HPDE6-E6E7 (cell line): Measurements from ENCODE around the gene RHOT2.
"Not testable (repeated sequence)": the region's sequence is repeated elsewhere in the genome, so short reads cannot be mapped to it uniquely, and the experiment has no call there.

ENCODE experiments used
- DNase-seq: peaks from one replicate; pipeline ENCODE4 v3.0.0; 2011; ENCODE audit warnings: missing footprints; ENCODE audit errors: extremely low spot score

The RHOT2 gene

GRCh38 chr16:680967-681745 lies 13.2 kb downstream of the RHOT2 start:
- no peak for DNase-seq

DNA sequence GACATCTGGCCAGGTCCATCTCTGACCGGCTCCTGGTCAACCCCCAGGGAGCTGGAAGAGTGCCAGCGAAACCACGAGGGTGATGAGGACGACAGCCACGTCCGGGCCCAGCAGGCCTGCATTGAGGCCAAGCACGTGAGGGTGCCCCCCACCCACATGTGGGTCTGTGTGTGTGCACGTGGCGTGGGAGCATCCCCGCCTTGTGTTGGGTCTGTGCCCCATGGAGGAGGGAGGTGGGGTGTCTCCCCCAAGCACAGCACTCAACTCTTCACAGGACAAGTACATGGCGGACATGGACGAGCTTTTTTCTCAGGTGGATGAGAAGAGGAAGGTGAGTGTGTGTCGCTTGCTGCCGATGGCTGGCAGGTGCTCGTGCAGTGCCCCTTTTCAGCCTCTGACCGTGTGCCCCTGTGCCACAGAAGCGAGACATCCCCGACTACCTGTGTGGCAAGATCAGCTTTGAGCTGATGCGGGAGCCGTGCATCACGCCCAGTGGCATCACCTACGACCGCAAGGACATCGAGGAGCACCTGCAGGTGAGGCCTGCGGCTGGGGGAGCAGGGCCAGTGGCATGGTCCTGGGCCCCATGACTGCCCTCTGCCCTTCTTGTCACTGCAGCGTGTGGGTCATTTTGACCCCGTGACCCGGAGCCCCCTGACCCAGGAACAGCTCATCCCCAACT lies 14.0 kb downstream of the RHOT2 start:
- DNase-seq, result no peak

DNA sequence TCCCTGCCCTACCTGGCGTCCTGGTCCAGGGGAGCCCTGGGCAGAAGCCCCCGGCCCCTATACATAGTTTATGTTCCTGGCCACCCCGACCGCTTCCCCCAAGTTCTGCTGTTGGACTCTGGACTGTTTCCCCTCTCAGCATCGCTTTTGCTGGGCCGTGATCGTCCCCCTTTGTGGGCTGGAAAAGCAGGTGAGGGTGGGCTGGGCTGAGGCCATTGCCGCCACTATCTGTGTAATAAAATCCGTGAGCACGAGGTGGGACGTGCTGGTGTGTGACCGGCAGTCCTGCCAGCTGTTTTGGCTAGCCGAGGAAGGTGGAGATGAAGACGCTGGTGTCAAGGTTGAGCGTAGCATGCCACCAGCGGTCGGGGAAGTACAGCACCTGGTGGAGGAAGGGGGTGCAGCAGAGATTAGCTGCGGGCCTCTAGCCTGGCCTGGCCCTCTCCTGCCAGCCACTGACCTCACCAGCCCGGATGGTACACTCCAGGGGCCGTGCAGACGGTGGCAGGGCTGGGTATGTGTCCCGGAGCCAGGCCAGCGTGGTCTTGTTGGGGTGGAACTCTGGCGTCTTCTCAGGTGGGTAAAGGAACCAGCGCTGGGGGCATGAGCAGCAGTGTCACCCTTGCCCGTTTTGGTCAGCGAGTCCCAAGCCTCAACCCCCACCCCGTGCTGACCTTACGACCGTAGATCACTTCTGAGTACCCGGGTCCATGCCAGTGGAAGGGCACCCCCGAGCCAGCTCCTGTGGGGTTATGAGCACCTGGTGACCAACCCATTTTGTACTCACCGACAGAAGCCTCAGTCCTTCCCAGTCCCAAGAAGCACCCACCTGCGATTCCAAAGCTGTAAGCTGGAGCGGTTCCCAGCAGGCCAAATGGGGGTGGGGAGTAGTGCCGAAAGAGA lies 14.8 kb downstream of the RHOT2 start:
- DNase-seq, result no peak

DNA sequence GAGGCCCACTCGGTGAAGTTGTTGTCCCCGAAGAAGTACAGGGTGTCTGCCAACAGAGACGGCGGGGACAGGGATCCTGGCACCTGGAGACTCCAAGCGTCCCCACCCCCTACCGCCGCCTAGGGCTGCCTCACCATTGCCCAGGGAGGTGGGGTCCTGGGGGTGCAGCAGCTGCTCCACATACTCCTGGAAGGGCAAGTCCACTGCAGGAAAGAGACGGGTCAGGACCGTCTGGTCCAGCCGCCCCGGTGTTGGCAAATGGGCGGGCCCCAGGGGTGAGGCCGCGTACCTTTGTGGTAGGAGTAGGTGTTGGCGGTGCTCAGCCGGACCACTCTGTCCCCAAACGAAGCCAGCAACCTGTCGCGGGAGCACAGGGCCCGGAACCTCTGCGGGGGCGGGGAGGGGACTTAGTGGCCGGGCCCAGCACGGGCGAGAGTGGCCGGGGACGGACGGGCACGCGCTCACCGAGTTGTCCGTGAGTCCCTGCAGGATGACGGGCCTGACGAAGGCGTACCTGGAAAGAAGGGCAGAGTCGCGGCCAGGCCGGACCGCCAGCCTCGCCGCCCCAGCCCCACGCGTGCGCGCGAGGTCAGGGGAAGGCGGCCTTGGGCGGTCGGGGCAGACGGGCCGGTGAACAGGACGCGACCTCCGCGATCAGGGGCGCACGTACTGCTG lies 15.6 kb downstream of the RHOT2 start:
- no peak for DNase-seq

DNA sequence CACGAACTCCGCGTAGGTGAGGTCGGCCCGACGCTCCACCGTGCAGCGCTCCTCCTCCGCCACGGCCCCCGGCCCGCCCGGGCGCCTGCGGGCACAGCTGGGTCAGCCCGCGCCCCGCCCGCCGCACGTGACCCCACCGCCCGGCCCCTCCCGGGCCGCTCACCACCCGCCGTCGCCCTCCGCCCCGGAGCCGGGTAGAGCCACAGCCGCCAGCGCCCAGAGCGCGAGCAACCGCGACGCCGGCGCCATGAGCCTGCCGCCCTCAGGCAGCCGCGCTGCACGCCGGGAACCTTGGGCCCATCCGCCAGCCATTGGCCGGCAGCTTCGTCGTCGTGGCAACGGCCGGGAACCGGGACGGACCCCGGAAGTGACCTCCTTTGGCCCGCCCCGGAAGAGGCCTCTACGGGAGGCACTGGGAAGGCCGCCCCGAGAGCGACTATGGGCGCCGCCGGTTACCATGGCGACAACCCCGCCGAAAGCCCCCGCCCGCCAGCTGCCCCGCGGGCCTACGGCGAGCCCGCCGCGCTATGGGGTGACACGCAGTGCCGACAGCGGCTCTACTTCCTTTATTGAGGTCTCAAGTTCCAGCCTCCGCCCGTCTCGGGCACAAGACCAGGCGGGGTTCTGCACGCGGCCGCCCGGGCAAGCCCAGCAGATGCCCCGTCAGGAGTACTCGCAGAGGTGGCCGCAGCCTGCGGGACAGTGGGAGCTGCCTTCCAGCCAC lies 16.3 kb downstream of the RHOT2 start, which contains the start of gene JMJD8:
Gene JMJD8 (minus strand): TSS at position 264 of the 724 bp plus-strand sequence. CDS start 15 bp downstream, at position 249.
- DNase-seq, result peak; percentile 92

DNA sequence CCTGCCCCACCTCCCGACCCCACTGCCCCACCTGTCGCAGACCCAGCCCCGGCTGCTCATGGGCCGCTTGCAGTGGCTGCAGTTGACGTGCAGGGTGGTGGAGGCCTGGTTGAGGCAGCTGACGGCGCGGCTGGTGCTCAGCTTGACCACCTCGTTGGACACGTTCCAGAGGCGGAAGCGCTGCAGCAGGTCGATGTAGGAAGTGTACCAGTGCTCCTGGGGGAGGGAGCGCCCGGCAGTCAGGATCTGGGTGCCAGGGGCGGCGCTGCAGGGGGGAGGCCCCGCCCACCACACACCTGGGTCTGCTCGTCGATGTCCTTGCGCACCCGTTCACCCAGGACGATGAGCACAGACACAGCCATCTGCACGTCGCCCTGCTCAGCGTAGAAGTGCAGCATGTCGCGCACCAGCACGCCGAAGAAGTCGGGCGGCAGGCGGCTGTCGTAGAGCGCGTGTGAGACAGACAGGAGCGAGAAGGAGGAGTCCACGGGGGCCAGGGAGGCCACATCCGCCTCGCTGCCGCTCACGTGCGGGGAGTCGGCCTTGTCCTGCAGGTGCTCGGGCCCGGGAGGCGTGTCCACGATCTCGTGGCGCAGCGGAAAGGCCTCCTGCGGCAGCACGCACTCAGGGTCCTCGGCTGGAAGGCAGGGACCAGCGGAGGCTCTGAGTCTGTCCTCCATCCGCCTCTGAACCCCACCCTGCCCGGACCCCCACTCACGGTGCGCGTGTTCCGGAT lies 17.2 kb downstream of the RHOT2 start:
- DNase-seq, result no peak

DNA sequence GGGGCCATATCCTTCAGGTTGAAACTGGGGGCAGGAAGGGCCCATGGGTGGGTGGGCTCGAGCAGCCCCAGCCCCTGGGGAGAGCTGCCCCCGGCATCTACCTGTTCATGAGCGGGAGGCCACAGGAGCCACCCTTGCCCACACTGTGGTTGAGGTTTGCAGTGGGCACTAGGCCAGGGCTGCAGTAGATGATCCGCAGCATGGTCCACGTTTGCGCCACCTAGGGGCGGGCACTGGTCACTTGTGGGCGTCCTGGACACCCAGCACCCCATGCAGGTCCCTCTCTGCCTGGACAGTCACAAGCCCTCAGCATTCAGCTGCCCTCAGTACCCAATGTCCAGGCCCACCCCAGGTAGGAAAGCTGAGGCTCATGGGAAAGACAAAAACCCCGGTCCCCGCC lies 18.0 kb downstream of the RHOT2 start:
- no peak for DNase-seq

- DNase-seq, result no peak
Measured at GRCh38 chr16:686459-687260, 18.7 kb downstream of the RHOT2 start.

DNA sequence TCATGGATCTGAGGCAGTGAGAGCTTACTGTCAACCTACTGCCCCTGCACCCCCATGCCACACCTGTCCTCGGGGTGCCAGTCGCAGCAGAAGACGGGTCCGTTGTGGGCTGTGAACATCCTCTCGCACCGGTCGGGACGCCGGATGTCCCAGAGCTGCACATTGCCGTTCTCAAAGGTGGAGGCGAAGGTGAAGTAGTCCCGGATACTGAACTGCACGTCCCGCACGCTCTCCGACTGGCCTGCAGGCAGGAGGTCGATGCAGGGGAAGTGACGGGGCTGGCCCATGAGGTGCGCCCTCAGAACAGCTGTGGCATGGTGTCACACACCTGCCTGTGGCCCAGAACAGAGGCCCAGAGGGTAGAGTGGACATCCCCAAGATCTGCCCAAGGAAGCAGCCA lies 19.6 kb downstream of the RHOT2 start:
- DNase-seq, result no peak

GRCh38 chr16:689175-689897 lies 21.4 kb downstream of the RHOT2 start:
- DNase-seq, result no peak

DNA sequence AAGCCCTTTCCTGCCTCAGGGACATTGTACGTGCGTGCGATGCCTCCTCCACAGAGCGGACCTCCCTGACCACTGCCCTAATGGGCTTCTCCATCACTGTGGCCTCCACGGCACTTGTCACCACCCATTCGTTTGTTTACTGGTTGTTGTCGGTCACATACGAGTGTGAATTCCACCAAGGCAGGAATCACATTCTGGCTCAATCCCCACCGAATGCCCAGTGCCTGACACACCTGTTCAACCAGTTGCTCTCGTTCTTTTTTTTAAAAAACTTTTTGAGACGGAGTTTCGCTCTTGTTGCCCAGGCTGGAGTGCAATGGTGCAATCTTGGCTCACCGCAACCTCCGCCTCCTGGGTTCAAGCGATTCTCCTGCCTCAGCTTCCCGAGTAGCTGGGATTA lies 23.3 kb downstream of the RHOT2 start:
- not testable (repeated sequence) for DNase-seq

- no peak for DNase-seq
Measured at GRCh38 chr16:692356-693108, 24.6 kb downstream of the RHOT2 start.

DNA sequence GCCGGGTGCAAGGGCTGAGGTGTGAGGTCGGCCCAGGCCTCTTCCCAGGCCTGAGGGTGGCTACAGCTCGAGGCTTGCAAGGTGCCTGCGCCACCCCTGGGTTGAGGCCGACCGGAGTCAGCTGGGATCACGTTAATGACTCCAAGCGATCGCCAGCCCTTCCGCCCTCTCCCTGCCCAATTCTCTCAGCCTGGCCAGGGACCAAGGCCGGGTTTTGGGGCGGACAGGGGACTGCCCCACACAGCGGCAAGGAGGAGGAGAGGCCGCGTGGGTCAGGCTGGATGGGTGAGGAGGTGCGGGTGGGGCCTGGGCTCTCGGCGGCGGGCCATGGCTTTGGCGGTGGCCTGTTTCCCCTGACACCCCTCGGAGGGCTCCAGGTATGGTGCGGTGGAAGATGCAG lies 25.4 kb downstream of the RHOT2 start:
- DNase-seq, result no peak

- no peak for DNase-seq
Measured at GRCh38 chr16:693766-694165, 25.8 kb downstream of the RHOT2 start.

- DNase-seq, result no peak
Measured at GRCh38 chr16:694187-694862, 26.4 kb downstream of the RHOT2 start.

DNA sequence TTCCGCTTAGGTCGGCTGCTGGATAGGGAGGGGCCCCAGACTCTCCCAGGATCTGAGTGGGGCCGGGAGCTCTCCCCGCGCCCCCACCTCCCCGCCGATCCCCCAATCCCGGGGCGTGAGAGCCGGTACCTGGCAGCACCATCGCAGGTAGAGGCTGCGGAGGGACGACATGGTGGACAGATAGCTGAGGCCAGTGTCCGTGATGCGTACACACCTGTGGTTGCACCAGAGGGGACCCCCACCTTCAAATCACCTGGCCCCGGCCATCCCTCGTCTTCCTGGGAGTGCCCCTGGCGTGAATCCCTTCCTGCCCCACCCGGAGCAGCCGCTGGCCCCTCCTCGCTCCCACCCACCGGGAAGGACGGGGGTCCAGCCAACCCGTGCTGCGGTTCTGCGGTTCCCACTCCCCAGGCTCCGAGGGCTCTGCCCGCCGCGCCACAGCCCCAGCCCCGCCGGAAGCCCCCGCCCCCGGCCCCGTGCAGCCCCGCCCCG lies 27.0 kb downstream of the RHOT2 start:
- DNase-seq, result no peak
